ENCODE results near the gene RAPGEF6. TPM values are rescaled to one million over a fixed set of nuclear protein-coding genes. Genes with fewer than 3 reads are reported as not detected.

The RAPGEF6 gene
- total and polyA plus RNA-seq, 2 of the 4 experiments (the other 2 are of a cell fraction) = 5.8 to 18.8 TPM

- POLR2A ChIA-PET (ENCODE audit: unreplicated experiment) = no interaction called here
- no peak overlapping the region for H3K56ac ChIP-seq (ENCODE audit: extremely low read depth, insufficient read depth, low read length)
- no peaks in the 10 kb centered on the region for H3K27me3 ChIP-seq (ENCODE audit: control insufficient read depth, insufficient read depth, low read length)
- no peaks in the 10 kb centered on the region for H3K9me3 ChIP-seq (ENCODE audit: control insufficient read depth, insufficient read depth, low read length)
- H2BK5ac ChIP-seq (ENCODE audit: low read depth, low read length, poor library complexity, severe bottlenecking) = no peak overlapping the region
- in situ Hi-C loops (cut with MboI; ENCODE audit: low sequenced_read_pairs) (loop anchor here (10.0 kb wide), 1 partner anchor 221 kb away; the partner anchor contains the start of gene HINT1), intact Hi-C loops (cut with micrococcal nuclease) (loop anchor here (5.0 kb wide), 1 partner anchor 224 kb away; no protein-coding TSS in a partner anchor), dilution Hi-C loops (cut with HindIII; ENCODE audit: low sequenced_read_pairs, unreplicated experiment) (no loop called here)
- peaks cover 5% of the 10 kb centered on the region; the same call in 1 of the 2 replicates for H4K20me1 ChIP-seq (ENCODE audit: insufficient read depth, low read length)
- no peak overlapping the region for H2AFZ ChIP-seq (replicated peaks; ENCODE audit: low read length, poor library complexity)
- no peak overlapping the region for H3K4ac ChIP-seq (ENCODE audit: low read depth, low read length)
- CTCF ChIA-PET = no interaction called here
- H3K27ac ChIP-seq (ENCODE audit: insufficient read depth, low read length) = no peak overlapping the region
- H3K36me3 ChIP-seq (ENCODE audit: control insufficient read depth, insufficient read depth, low read length) = peaks cover 8% of the 10 kb centered on the region; the same call in 1 of the 2 replicates
- no peak overlapping the region for H3K18ac ChIP-seq (ENCODE audit: low read depth, low read length)
- H3K9me1 ChIP-seq (ENCODE audit: insufficient read depth, low read length) = peaks cover 5% of the 10 kb centered on the region; the same call in 1 of the 2 replicates
- 88% methylated on average over 1 of the region's 3 CpGs; no CpG with 5 or more reads in 1 of the 2 experiments for WGBS, 2 experiments (ENCODE audit: extremely low coverage in 2 of 2, insufficient read length in 1 of 2)
- no peak overlapping the region for H3K4me3 ChIP-seq (ENCODE audit: insufficient read depth, low read depth, low read length)
- ATAC-seq (ENCODE audit: low read depth) (no peak), DNase-seq (no peak)
- no peak overlapping the region for H3K9ac ChIP-seq (ENCODE audit: low read depth, low read length)
- BruUV-seq (replicated peaks) = no TSS peak
- H2BK15ac ChIP-seq (ENCODE audit: low read depth, low read length) = no peak overlapping the region
- H2AK5ac ChIP-seq (ENCODE audit: low read depth, low read length) = no peak overlapping the region
- H3K23ac ChIP-seq (ENCODE audit: low read depth, low read length) = no peak overlapping the region
- H3K79me1 ChIP-seq (ENCODE audit: low read depth in 1 of 2, low read length in 2 of 2) = peaks cover 23 to 41% of the 10 kb centered on the region in 2 experiments
- H4K5ac ChIP-seq (ENCODE audit: low read depth, low read length) = no peak overlapping the region
- H2AK9ac ChIP-seq (replicated peaks; ENCODE audit: low read depth, low read length, poor library complexity) = no peak overlapping the region
- peaks cover 3% of the 10 kb centered on the region; the same call in 1 of the 2 replicates for H3K4me1 ChIP-seq (ENCODE audit: control insufficient read depth, insufficient read depth, low read length)
- H4K91ac ChIP-seq (ENCODE audit: insufficient read depth, low read depth, low read length) = no peak overlapping the region
- H3K4me2 ChIP-seq (ENCODE audit: low read depth, low read length) = no peak overlapping the region
- H4K8ac ChIP-seq (ENCODE audit: low read depth in 2 of 2, low read length in 2 of 2) = no peak overlapping the region
- TF ChIP-seq MAZ (IDR thresholded peaks at IDR 0.05; ENCODE audit: borderline replicate concordance, low read depth, low read length) (no peak), SMC3 (IDR thresholded peaks at IDR 0.05; ENCODE audit: low read depth, low read length) (no peak), BHLHE40 (IDR thresholded peaks at IDR 0.05; ENCODE audit: low read depth, low read length) (no peak), MAFK (IDR thresholded peaks at IDR 0.05; ENCODE audit: low read depth, low read length) (no peak), MXI1 (IDR thresholded peaks at IDR 0.05; ENCODE audit: borderline replicate concordance, low read depth, low read length) (no peak), RAD21 (IDR thresholded peaks at IDR 0.05; ENCODE audit: low read length) (no peak), FOS (IDR thresholded peaks at IDR 0.05; ENCODE audit: low read depth, low read length) (no peak), CEBPB (IDR thresholded peaks at IDR 0.05; ENCODE audit: low read depth, low read length) (no peak), CHD1 (IDR thresholded peaks at IDR 0.05; ENCODE audit: low read depth, low read length) (no peak), ELK1 (IDR thresholded peaks at IDR 0.05; ENCODE audit: borderline replicate concordance, low read depth, low read length) (no peak), RFX5 (IDR thresholded peaks at IDR 0.05; ENCODE audit: low read depth, low read length) (no peak), NFE2L2 (IDR thresholded peaks at IDR 0.05; ENCODE audit: low read depth, low read length) (no peak)
- TF ChIP-seq, protein P1, sequence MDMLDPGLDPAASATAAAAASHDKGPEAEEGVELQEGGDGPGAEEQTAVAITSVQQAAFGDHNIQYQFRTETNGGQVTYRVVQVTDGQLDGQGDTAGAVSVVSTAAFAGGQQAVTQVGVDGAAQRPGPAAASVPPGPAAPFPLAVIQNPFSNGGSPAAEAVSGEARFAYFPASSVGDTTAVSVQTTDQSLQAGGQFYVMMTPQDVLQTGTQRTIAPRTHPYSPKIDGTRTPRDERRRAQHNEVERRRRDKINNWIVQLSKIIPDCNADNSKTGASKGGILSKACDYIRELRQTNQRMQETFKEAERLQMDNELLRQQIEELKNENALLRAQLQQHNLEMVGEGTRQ (IDR thresholded peaks at IDR 0.05; ENCODE audit: low read depth, low read length) = no peak
- TF ChIP-seq, protein P2, sequence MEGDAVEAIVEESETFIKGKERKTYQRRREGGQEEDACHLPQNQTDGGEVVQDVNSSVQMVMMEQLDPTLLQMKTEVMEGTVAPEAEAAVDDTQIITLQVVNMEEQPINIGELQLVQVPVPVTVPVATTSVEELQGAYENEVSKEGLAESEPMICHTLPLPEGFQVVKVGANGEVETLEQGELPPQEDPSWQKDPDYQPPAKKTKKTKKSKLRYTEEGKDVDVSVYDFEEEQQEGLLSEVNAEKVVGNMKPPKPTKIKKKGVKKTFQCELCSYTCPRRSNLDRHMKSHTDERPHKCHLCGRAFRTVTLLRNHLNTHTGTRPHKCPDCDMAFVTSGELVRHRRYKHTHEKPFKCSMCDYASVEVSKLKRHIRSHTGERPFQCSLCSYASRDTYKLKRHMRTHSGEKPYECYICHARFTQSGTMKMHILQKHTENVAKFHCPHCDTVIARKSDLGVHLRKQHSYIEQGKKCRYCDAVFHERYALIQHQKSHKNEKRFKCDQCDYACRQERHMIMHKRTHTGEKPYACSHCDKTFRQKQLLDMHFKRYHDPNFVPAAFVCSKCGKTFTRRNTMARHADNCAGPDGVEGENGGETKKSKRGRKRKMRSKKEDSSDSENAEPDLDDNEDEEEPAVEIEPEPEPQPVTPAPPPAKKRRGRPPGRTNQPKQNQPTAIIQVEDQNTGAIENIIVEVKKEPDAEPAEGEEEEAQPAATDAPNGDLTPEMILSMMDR (conservative IDR thresholded peaks at IDR 0.05; ENCODE audit: low read depth, low read length) = no peak
- H3K14ac ChIP-seq (replicated peaks; ENCODE audit: low read depth, low read length) = no peak overlapping the region
- H2BK20ac ChIP-seq (ENCODE audit: low read depth, low read length) = no peak overlapping the region
- no peak overlapping the region for H2BK120ac ChIP-seq (ENCODE audit: low read depth, low read length)
These were observed 248.9 kb downstream of the RAPGEF6 start for GRCh38 chr5:131386124-131386523.

Measured in IMR-90 (cell line).